OCI-LY7 (cell line): ENCODE results near the gene C6orf132. TPM values are rescaled to one million over a fixed set of nuclear protein-coding genes. Genes with fewer than 3 reads are reported as not detected.
A peak's percentile ranks its signal among the peaks of the same experiment; 100 is the strongest.

Experiments
- BruUV-seq: library from RNA; stranded (reverse); fragments of 400-500 nt; replicated peaks from 2 replicates; lab custom pipeline; 2021; lab: Mats Ljungman, UMichigan
- CTCF ChIA-PET: fragments of 300-600 bp; sonication (Branson Sonifier 250); formaldehyde crosslinking; loops from one replicate; lab custom pipeline; 2022; ENCODE audit warnings: antibody characterized with exemption; ENCODE audit not compliant: unreplicated experiment; lab: Charles Lee
- POLR2A ChIA-PET: fragments of 300-600 bp; sonication (Branson Sonifier 250); formaldehyde crosslinking; loops from one replicate; lab custom pipeline; 2022; ENCODE audit warnings: antibody characterized with exemption; lab: Charles Lee
- DNase-seq: peaks from one replicate; pipeline ENCODE4 v3.0.0-alpha.2; 2015; ENCODE audit warnings: low spot score
- H2AFZ ChIP-seq: fragments of 200-600 bp; sonication (generic), shearing (Covaris generic); 2 replicates; pipeline ENCODE4 v1.6.1; 2014; ENCODE audit warnings: mild to moderate bottlenecking, antibody characterized with exemption, low read length, moderate library complexity
- H3K27ac ChIP-seq: fragments of 200-600 bp; sonication (generic); 2 replicates; pipeline ENCODE4 v1.5.1; 2014; ENCODE audit warnings: mixed run types, low read depth, mild to moderate bottlenecking, moderate library complexity, low read length, inconsistent platforms; ENCODE audit not compliant: poor library complexity, severe bottlenecking
- H3K36me3 ChIP-seq: fragments of 200-600 bp; sonication (generic); 2 replicates; pipeline ENCODE4 v1.6.1; 2014; ENCODE audit warnings: mild to moderate bottlenecking, antibody characterized with exemption, low read length, moderate library complexity, mixed read lengths; ENCODE audit not compliant: insufficient read depth
- H3K4me1 ChIP-seq: fragments of 200-600 bp; sonication (generic); 2 replicates; pipeline ENCODE4 v1.5.1; 2014; ENCODE audit warnings: mild to moderate bottlenecking, low read length; ENCODE audit not compliant: insufficient read depth, poor library complexity, severe bottlenecking
- H3K4me2 ChIP-seq: fragments of 200-600 bp; sonication (generic); 2 replicates; pipeline ENCODE4 v1.6.1; 2014; ENCODE audit warnings: mild to moderate bottlenecking, low read length
- H3K4me3 ChIP-seq: fragments of 200-600 bp; sonication (generic); 2 replicates; pipeline ENCODE4 v1.5.1; 2014; ENCODE audit warnings: mild to moderate bottlenecking, low read depth, low read length; ENCODE audit not compliant: poor library complexity, severe bottlenecking
- H3K79me2 ChIP-seq: fragments of 200-600 bp; sonication (generic); 2 replicates; pipeline ENCODE4 v1.6.1; 2016; ENCODE audit warnings: low read depth, mild to moderate bottlenecking, low read length, moderate library complexity, mixed read lengths; ENCODE audit not compliant: insufficient read depth
- H3K9me2 ChIP-seq: fragments of 200-600 bp; sonication (generic); 2 replicates; pipeline ENCODE4 v1.6.1; 2016; ENCODE audit warnings: mild to moderate bottlenecking, low read length, mixed read lengths; ENCODE audit not compliant: insufficient read depth
- H3K9me3 ChIP-seq: fragments of 200-600 bp; sonication (generic); 2 replicates; pipeline ENCODE4 v1.6.1; 2014; ENCODE audit warnings: mild to moderate bottlenecking, mixed run types, low read length, mixed read lengths
- H4K20me1 ChIP-seq: fragments of 200-600 bp; sonication (generic); 2 replicates; pipeline ENCODE4 v1.6.1; 2014; ENCODE audit warnings: mild to moderate bottlenecking, antibody characterized with exemption, low read length, moderate library complexity, mixed read lengths; ENCODE audit not compliant: insufficient read depth
- CTCF ChIP-seq: fragments of 200-600 bp; sonication (generic); conservative IDR thresholded peaks from 2 replicates; pipeline ENCODE4 v1.5.1; 2014; ENCODE audit warnings: mild to moderate bottlenecking, antibody characterized with exemption, low read length, moderate library complexity, mixed read lengths
- EZH2phosphoT487 ChIP-seq: fragments of 200-600 bp; sonication (generic); IDR thresholded peaks from 2 replicates; pipeline ENCODE4 v1.6.1; 2018; ENCODE audit warnings: low read depth, borderline replicate concordance, mild to moderate bottlenecking, mixed run types, antibody characterized with exemption, low read length, moderate library complexity, mixed read lengths
- intact Hi-C: fragments of 100-400 bp; cut with micrococcal nuclease; formaldehyde crosslinking; loops from one replicate; pipeline ENCODE4 v1.10.0; 2022; ENCODE audit not compliant: unreplicated experiment
- total RNA-seq, 2 experiments: library from RNA; depleted of rRNA in 1 of 2; stranded (reverse); fragments of >200 nt in 1 of 2; shearing (Covaris generic) in 1 of 2; gene quantifications; 2 replicates each; pipeline ENCODE4 v1.2.3, GENCODE V29; 2014 to 2022

The C6orf132 gene
- total RNA-seq, 2 experiments from 2014 or later: 0.03 TPM; not detected in 1

GRCh38 chr6:42105709-42106108, 36.7 kb downstream of the C6orf132 start:
- DNase-seq: no peak
- no peak overlapping the region for H3K4me2 ChIP-seq
- no TSS peak for BruUV-seq
- H3K79me2 ChIP-seq: no peaks in the 10 kb centered on the region
- peaks cover 4% of the 10 kb centered on the region for H3K4me1 ChIP-seq
- no peaks in the 10 kb centered on the region for H3K36me3 ChIP-seq
- no peaks in the 10 kb centered on the region for H3K9me2 ChIP-seq
- no peaks in the 10 kb centered on the region for H4K20me1 ChIP-seq
- no peak overlapping the region for H3K27ac ChIP-seq
- POLR2A ChIA-PET: interaction anchor here (0.5 to 0.6 kb wide), 2 partner anchors 13 to 367 kb away, joined by 3 read pairs; no protein-coding TSS in a partner anchor
- no peak overlapping the region for H3K4me3 ChIP-seq
- TF ChIP-seq CTCF (no peak), EZH2phosphoT487 (no peak)
- H2AFZ ChIP-seq: no peak overlapping the region
- no peaks in the 10 kb centered on the region for H3K9me3 ChIP-seq
- intact Hi-C loops: no loop called here
- CTCF ChIA-PET: no interaction called here

- no peaks in the 10 kb centered on the region for H3K79me2 ChIP-seq
- no peaks in the 10 kb centered on the region for H3K9me3 ChIP-seq
- peaks cover 4% of the 10 kb centered on the region for H3K4me1 ChIP-seq
- no peaks in the 10 kb centered on the region for H3K9me2 ChIP-seq
- no peak overlapping the region for H3K4me2 ChIP-seq
- no peak overlapping the region for H3K4me3 ChIP-seq
- no peak overlapping the region for H3K27ac ChIP-seq
- no peaks in the 10 kb centered on the region for H4K20me1 ChIP-seq
- H2AFZ ChIP-seq: no peak overlapping the region
- intact Hi-C loops: no loop called here
- no peak for DNase-seq
- no TSS peak for BruUV-seq
- H3K36me3 ChIP-seq: no peaks in the 10 kb centered on the region
- CTCF ChIA-PET: no interaction called here
- POLR2A ChIA-PET: interaction anchor here (0.6 kb wide), 2 partner anchors 368 to 1035 kb away, joined by 3 read pairs; no protein-coding TSS in a partner anchor
- TF ChIP-seq EZH2phosphoT487 (no peak), CTCF (no peak)
These were observed 37.2 kb downstream of the C6orf132 start for GRCh38 chr6:42105156-42105648.

DNA sequence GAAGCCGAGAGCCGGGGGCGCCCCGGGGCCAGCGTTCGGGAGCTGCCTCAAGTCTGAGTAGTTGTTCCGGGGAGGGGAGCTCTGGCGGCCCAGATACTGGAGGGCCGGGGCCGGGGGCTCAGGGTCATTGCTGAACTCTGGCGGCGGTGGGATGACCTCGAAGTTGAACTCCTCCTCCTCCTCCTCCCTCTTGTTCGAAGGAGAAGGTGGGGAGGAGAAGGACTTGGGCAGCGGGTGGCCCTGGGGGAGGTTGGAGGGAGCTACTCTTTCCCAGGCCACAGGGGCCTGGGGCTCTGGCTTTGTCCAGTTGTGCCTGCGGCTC, 37.7 kb downstream of the C6orf132 start:
- Histone ChIP-seq H3K27ac (no peak overlapping the region), H3K4me1 (peaks cover 4% of the 10 kb centered on the region), H3K9me3 (no peaks in the 10 kb centered on the region), H3K79me2 (no peaks in the 10 kb centered on the region), H3K36me3 (no peaks in the 10 kb centered on the region), H3K9me2 (no peaks in the 10 kb centered on the region), H4K20me1 (no peaks in the 10 kb centered on the region), H3K4me3 (peak overlapping the region; percentile 62), H3K4me2 (peak overlapping the region; percentile 87), H2AFZ (peak overlapping the region; percentile 85)
- ChIA-PET POLR2A (interaction anchor here (0.6 kb wide), 1 partner anchor 1036 kb away, joined by 3 read pairs; no protein-coding TSS in a partner anchor), CTCF (no interaction called here)
- no peak for DNase-seq
- TF ChIP-seq CTCF (no peak), EZH2phosphoT487 (no peak)
- no TSS peak for BruUV-seq
- intact Hi-C loops: no loop called here
